ENCODE data around the gene PRKCE. TPM values are rescaled to one million over a fixed set of nuclear protein-coding genes. Genes with fewer than 3 reads are reported as not detected.

The PRKCE gene
- total RNA-seq, 4 donors from 2014 or later: 20.0 to 29.7 (median 25.2) TPM

- Histone ChIP-seq H3K36me3 (no peaks in the 10 kb centered on the region), H3K27me3 (no peaks in the 10 kb centered on the region), H3K4me1 (no peaks in the 10 kb centered on the region), H3K4me3 (no peak overlapping the region), H3K27ac (no peak overlapping the region), H3K9me3 (no peaks in the 10 kb centered on the region)
- no peak for TF ChIP-seq POLR2A (IDR thresholded peaks at IDR 0.05)
- TF ChIP-seq, protein P1, sequence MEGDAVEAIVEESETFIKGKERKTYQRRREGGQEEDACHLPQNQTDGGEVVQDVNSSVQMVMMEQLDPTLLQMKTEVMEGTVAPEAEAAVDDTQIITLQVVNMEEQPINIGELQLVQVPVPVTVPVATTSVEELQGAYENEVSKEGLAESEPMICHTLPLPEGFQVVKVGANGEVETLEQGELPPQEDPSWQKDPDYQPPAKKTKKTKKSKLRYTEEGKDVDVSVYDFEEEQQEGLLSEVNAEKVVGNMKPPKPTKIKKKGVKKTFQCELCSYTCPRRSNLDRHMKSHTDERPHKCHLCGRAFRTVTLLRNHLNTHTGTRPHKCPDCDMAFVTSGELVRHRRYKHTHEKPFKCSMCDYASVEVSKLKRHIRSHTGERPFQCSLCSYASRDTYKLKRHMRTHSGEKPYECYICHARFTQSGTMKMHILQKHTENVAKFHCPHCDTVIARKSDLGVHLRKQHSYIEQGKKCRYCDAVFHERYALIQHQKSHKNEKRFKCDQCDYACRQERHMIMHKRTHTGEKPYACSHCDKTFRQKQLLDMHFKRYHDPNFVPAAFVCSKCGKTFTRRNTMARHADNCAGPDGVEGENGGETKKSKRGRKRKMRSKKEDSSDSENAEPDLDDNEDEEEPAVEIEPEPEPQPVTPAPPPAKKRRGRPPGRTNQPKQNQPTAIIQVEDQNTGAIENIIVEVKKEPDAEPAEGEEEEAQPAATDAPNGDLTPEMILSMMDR (IDR thresholded peaks at IDR 0.05): no peak
- no peak for DNase-seq
Observed at GRCh38 chr2:45631955-45632354, 19.5 kb upstream of the PRKCE start.

DNA sequence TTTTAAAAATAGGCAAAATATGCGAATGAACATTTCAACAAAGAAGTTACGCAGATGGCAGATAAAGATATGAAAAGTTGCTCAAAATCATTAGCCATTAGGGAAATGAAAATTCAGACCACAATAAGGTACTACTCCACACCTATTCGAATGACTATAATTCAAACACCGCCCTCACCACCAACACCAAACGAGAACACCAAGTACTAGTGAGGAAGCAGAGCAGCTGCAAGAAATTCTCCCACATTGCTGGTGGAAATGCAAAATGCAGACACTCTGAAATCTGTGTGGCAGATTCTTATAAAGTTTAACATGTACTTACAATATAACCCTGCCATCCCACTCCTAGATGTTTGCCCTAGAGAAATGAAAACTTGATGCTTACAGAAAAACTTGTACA, 17.3 kb upstream of the PRKCE start:
- DNase-seq: no peak
- no peak overlapping the region for H3K4me3 ChIP-seq
- no peaks in the 10 kb centered on the region for H3K9me3 ChIP-seq
- no peak overlapping the region for H3K27ac ChIP-seq
- H3K4me1 ChIP-seq: no peaks in the 10 kb centered on the region
- TF ChIP-seq, protein P1 (IDR thresholded peaks at IDR 0.05): no peak
- no peak for TF ChIP-seq POLR2A (IDR thresholded peaks at IDR 0.05)
- H3K27me3 ChIP-seq: no peaks in the 10 kb centered on the region
- H3K36me3 ChIP-seq: no peaks in the 10 kb centered on the region

GRCh38 chr2:45636008-45636407, 15.5 kb upstream of the PRKCE start:
- no peaks in the 10 kb centered on the region for H3K27me3 ChIP-seq
- TF ChIP-seq, protein P1 (IDR thresholded peaks at IDR 0.05): no peak
- no peak for TF ChIP-seq POLR2A (IDR thresholded peaks at IDR 0.05)
- H3K27ac ChIP-seq: no peak overlapping the region
- no peaks in the 10 kb centered on the region for H3K4me1 ChIP-seq
- no peaks in the 10 kb centered on the region for H3K9me3 ChIP-seq
- no peaks in the 10 kb centered on the region for H3K36me3 ChIP-seq
- H3K4me3 ChIP-seq: no peak overlapping the region
- DNase-seq: no peak

DNA sequence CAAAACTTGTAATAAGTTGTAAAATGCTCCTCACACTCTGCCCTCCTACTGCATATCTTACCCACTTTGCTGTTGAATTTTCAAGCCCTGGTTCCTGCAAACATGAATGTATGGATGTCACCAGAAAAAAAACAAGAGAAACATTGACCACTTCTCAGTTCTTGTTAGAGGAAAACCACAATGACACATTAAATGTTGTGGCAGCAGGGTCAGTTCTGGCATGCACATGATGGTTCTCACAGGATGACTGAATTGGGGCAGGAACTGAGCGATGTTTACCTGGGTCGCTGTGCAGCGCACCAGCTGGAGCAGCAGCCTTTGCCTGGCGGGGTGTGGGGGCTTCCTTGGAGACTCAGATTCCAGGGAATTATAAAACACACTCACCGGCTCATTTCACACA, 14.0 kb upstream of the PRKCE start:
- H3K27ac ChIP-seq: no peak overlapping the region
- H3K9me3 ChIP-seq: no peaks in the 10 kb centered on the region
- H3K36me3 ChIP-seq: no peaks in the 10 kb centered on the region
- no peaks in the 10 kb centered on the region for H3K4me1 ChIP-seq
- H3K4me3 ChIP-seq: no peak overlapping the region
- no peak for DNase-seq
- TF ChIP-seq, protein P1 (IDR thresholded peaks at IDR 0.05): no peak
- TF ChIP-seq POLR2A (IDR thresholded peaks at IDR 0.05): no peak
- H3K27me3 ChIP-seq: no peaks in the 10 kb centered on the region

DNA sequence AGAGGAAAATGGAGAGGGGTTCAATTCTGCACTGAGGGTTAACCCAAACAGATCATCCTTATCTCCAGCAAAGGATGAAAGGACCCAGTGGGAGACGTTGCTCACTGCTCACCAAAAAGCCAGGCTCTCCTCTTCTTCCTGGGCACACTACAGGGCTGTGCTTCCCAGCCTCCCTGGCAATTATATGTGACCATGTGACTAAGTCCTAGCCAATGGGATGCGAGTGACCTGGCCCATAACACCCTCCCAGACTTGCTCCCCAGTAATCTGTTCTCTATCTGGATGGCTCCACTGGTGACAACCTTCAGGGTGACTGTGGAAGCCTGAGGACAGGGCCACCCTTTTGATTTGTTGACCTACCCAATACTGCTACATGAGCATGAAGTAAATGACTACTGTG, 10.9 kb upstream of the PRKCE start:
- H3K9me3 ChIP-seq: no peaks in the 10 kb centered on the region

More for the DNA sequence above, 10.9 kb upstream of the PRKCE start:
- H3K4me1 ChIP-seq: peaks cover 0 to 15% (median 7%) of the 10 kb centered on the region in 4 donors
- no peak for TF ChIP-seq POLR2A (IDR thresholded peaks at IDR 0.05)
- TF ChIP-seq, protein P1 (IDR thresholded peaks at IDR 0.05): no peak
- no peak for DNase-seq
- H3K27ac ChIP-seq: no peak overlapping the region
- H3K36me3 ChIP-seq: no peaks in the 10 kb centered on the region
- H3K4me3 ChIP-seq: no peak overlapping the region
- H3K27me3 ChIP-seq: no peaks in the 10 kb centered on the region
